ENCODE data around the gene LRRC1.

GRCh38 chr6:53754330-53754729 is 40.5 kb upstream of the LRRC1 start:
- TF ChIP-seq YY1 (IDR thresholded peaks at IDR 0.05; ENCODE audit: insufficient read depth, insufficient read length): no peak
- TF ChIP-seq ZNF274 (IDR thresholded peaks at IDR 0.05; ENCODE audit: low read depth, low read length): no peak

Data from NT2/D1 (cell line).